GM18868 (cell line): Measurements from ENCODE around the gene NGLY1.

Source experiments
- ATAC-seq: cut with Tn5 transposase; IDR thresholded peaks from one replicate; pipeline ENCODE4 v1.9.1; 2021; ENCODE audit warnings: mild to moderate bottlenecking, moderate library complexity; ENCODE audit not compliant: unreplicated experiment

Gene NGLY1

GRCh38 chr3:25713341-25713985 is 69.8 kb downstream of the NGLY1 start:
- ATAC-seq, result no peak

- no peak for ATAC-seq
Measured at GRCh38 chr3:25711090-25711489, 72.2 kb downstream of the NGLY1 start.

- ATAC-seq, result no peak
Measured at GRCh38 chr3:25708036-25708435, 75.2 kb downstream of the NGLY1 start.

GRCh38 chr3:25707268-25707926 is 75.8 kb downstream of the NGLY1 start:
- ATAC-seq, result no peak

GRCh38 chr3:25706213-25706612 is 77.0 kb downstream of the NGLY1 start:
- ATAC-seq, result no peak

GRCh38 chr3:25697553-25697952 is 85.7 kb downstream of the NGLY1 start:
- no peak for ATAC-seq

GRCh38 chr3:25695731-25696420 is 87.4 kb downstream of the NGLY1 start:
- no peak for ATAC-seq

- no peak for ATAC-seq
Measured at GRCh38 chr3:25693238-25693637, 90.0 kb downstream of the NGLY1 start.

GRCh38 chr3:25692341-25692740 is 90.9 kb downstream of the NGLY1 start:
- no peak for ATAC-seq

GRCh38 chr3:25690768-25691533 is 92.3 kb downstream of the NGLY1 start:
- ATAC-seq, result no peak

GRCh38 chr3:25689226-25689625 is 94.0 kb downstream of the NGLY1 start:
- no peak for ATAC-seq

GRCh38 chr3:25687742-25688141 is 95.5 kb downstream of the NGLY1 start:
- ATAC-seq, result no peak

GRCh38 chr3:25686766-25687165 is 96.5 kb downstream of the NGLY1 start:
- ATAC-seq, result no peak

GRCh38 chr3:25683882-25684281 is 99.4 kb downstream of the NGLY1 start:
- no peak for ATAC-seq

- no peak for ATAC-seq
Measured at GRCh38 chr3:25683410-25683809, 99.8 kb downstream of the NGLY1 start.

GRCh38 chr3:25679642-25680302 is 103.5 kb downstream of the NGLY1 start:
- ATAC-seq, result no peak

GRCh38 chr3:25679166-25679565 is 104.1 kb downstream of the NGLY1 start:
- ATAC-seq, result no peak

GRCh38 chr3:25678581-25678980 is 104.7 kb downstream of the NGLY1 start:
- no peak for ATAC-seq

- ATAC-seq, result no peak
Measured at GRCh38 chr3:25677121-25677520, 106.1 kb downstream of the NGLY1 start.

- no peak for ATAC-seq
Measured at GRCh38 chr3:25674670-25675069, 108.6 kb downstream of the NGLY1 start.

- ATAC-seq, result no peak
Measured at GRCh38 chr3:25673738-25674298, 109.4 kb downstream of the NGLY1 start.
